Measurements from ENCODE around the gene SLC25A26.

The SLC25A26 gene

GRCh38 chr3:66403323-66403990 lies 182.7 kb downstream of the SLC25A26 start:
- Histone ChIP-seq H3K36me3 (peaks cover 4% of the 10 kb centered on the region; the same call in 1 of the 2 replicates), H3K4me3 (ENCODE audit: low read depth, low read length) (no peak overlapping the region), H3K9me3 (ENCODE audit: severe bottlenecking) (no peaks in the 10 kb centered on the region), H3K27ac (no peak overlapping the region), H3K27me3 (ENCODE audit: insufficient read depth, low read depth, severe bottlenecking) (no peaks in the 10 kb centered on the region)
- DNase-seq, result no peak
- TF ChIP-seq, protein P1, sequence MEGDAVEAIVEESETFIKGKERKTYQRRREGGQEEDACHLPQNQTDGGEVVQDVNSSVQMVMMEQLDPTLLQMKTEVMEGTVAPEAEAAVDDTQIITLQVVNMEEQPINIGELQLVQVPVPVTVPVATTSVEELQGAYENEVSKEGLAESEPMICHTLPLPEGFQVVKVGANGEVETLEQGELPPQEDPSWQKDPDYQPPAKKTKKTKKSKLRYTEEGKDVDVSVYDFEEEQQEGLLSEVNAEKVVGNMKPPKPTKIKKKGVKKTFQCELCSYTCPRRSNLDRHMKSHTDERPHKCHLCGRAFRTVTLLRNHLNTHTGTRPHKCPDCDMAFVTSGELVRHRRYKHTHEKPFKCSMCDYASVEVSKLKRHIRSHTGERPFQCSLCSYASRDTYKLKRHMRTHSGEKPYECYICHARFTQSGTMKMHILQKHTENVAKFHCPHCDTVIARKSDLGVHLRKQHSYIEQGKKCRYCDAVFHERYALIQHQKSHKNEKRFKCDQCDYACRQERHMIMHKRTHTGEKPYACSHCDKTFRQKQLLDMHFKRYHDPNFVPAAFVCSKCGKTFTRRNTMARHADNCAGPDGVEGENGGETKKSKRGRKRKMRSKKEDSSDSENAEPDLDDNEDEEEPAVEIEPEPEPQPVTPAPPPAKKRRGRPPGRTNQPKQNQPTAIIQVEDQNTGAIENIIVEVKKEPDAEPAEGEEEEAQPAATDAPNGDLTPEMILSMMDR (IDR thresholded peaks at IDR 0.05; ENCODE audit: low read depth, low read length), result no peak

DNA sequence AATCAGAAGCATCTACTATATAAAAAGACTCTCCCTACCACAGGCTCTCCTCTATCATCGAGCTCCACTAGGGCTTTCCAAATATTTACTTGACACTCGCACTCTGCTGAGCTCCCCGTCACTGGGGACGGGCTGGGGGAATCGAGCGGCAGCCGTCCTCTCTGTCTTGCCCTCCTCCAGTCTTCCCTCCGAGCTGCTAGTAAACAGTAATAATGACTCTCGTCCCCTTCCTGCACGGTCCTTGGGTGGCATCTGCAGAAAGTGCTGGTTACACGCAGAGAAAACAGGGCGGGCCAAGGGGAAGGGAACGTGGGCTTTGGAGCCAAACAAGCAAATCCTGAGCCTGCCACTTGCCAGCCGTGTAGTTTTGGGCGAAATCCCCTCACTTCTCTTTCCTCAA lies 183.4 kb downstream of the SLC25A26 start:
- Histone ChIP-seq H3K27ac (no peak overlapping the region), H3K36me3 (peaks cover 4% of the 10 kb centered on the region; the same call in 1 of the 2 replicates)

DNA sequence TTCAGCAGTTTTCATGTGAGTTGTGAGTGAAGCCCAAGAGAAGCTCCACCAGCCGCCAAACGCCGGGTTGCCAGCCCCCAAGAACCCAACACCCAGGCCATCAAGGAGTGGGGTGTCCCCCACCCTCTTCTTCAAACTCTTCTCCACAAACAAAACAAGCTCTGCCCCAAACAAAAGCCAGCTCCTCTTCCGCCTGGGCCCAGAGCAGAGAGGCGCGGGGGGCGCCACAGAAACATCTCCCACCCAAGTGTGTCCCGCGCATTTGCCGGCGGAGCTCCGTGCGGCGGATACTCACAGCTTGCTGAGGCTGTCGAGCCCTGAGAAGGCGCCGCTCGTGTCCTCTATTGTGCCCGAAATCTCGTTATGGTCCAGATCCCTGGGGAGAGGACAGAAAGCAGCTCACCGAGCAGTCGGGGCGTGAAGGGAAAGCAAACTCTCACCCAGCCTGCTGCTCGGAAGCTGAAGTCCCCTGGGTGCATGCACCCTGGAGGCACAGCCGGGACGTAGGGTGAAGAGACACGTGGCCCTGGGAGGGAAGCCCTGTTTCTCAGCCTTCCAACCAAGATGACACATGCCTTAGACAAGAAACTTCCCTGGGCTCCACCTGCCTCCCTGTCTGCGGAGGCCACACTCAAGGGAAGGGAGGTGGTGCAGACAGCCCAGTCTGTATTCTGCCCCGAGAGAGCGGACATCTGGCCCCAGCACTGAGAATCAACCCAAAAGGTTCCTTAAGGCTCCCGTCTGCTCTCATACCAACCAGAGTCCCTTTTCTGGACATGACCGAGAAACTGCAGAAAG lies 184.3 kb downstream of the SLC25A26 start:
- Histone ChIP-seq H3K36me3 (peaks cover 4% of the 10 kb centered on the region; the same call in 1 of the 2 replicates), H3K9me3 (ENCODE audit: severe bottlenecking) (no peaks in the 10 kb centered on the region), H3K4me3 (ENCODE audit: low read depth, low read length) (no peak overlapping the region), H3K27ac (no peak overlapping the region), H3K27me3 (ENCODE audit: insufficient read depth, low read depth, severe bottlenecking) (no peaks in the 10 kb centered on the region)
- TF ChIP-seq, protein P1 (IDR thresholded peaks at IDR 0.05; ENCODE audit: low read depth, low read length), result no peak
- DNase-seq, result no peak

More for the DNA sequence above, 183.4 kb downstream of the SLC25A26 start:
- TF ChIP-seq, protein P1 (IDR thresholded peaks at IDR 0.05; ENCODE audit: low read depth, low read length), result no peak
- no peak overlapping the region for H3K4me3 ChIP-seq (ENCODE audit: low read depth, low read length)
- no peak for DNase-seq
- no peaks in the 10 kb centered on the region for H3K27me3 ChIP-seq (ENCODE audit: insufficient read depth, low read depth, severe bottlenecking)
- no peaks in the 10 kb centered on the region for H3K9me3 ChIP-seq (ENCODE audit: severe bottlenecking)

DNA sequence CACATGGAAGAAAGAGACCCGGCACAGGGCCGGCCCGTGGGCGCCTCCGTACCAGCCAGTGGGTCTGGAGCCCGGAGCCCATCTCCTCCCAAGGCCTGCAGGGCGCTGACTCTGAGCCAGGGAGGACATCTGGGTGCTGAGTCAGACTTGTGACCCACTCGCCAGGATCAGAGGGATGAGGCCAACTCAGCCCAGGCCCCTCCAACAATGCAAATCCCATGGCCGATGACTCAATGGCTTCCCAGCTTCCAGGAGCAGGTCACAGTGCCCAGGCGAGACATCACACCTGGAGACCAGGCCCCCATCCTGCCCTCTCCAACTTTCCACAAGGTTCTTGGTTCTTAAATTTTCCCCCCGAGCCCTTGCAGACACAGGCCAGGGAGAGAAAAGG lies 184.9 kb downstream of the SLC25A26 start:
- no peak overlapping the region for H3K4me3 ChIP-seq (ENCODE audit: low read depth, low read length)
- H3K27ac ChIP-seq, result no peak overlapping the region
- no peak for DNase-seq
- no peaks in the 10 kb centered on the region for H3K9me3 ChIP-seq (ENCODE audit: severe bottlenecking)
- TF ChIP-seq, protein P1 (IDR thresholded peaks at IDR 0.05; ENCODE audit: low read depth, low read length), result no peak
- H3K36me3 ChIP-seq, result peaks cover 4% of the 10 kb centered on the region; the same call in 1 of the 2 replicates
- no peaks in the 10 kb centered on the region for H3K27me3 ChIP-seq (ENCODE audit: insufficient read depth, low read depth, severe bottlenecking)

DNA sequence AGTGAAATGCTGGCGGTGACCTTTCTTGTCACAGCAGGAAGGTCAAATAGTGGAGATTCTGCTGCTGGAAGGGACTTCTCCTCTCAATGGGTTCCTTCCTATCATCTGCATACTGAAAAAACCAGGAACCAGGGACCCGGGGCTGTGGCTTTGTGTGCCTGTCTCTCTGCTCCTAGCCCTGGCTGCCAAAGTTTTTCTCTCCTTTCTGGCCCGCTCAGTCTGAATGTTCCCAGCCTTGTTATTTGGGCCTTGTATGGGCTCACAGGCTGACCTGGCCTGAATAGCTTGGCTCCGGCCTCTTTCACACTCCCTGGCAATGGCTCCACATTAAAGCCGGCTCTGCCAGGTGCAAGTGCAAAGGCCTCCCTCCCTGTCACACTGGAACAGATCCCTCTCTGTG lies 185.4 kb downstream of the SLC25A26 start:
- Histone ChIP-seq H3K4me3 (ENCODE audit: low read depth, low read length) (no peak overlapping the region), H3K36me3 (peaks cover 4% of the 10 kb centered on the region; the same call in 1 of the 2 replicates), H3K9me3 (ENCODE audit: severe bottlenecking) (no peaks in the 10 kb centered on the region), H3K27me3 (ENCODE audit: insufficient read depth, low read depth, severe bottlenecking) (no peaks in the 10 kb centered on the region), H3K27ac (no peak overlapping the region)
- DNase-seq, result no peak
- TF ChIP-seq, protein P1 (IDR thresholded peaks at IDR 0.05; ENCODE audit: low read depth, low read length), result no peak

All from WERI-Rb-1 (cell line).